Smooth muscle cell (in vitro differentiated cells): ENCODE data around the gene SGSH. TPM values are rescaled to one million over a fixed set of nuclear protein-coding genes. Genes with fewer than 3 reads are reported as not detected.

ENCODE experiments used
- DNase-seq: peaks from one replicate; lab custom pipeline; 2025; ENCODE audit not compliant: unreplicated experiment; lab: John Stamatoyannopoulos, UW
- H2AFZ ChIP-seq: fragments of 200-600 bp; sonication (generic); 2 replicates; pipeline ENCODE4 v1.6.0; 2016; ENCODE audit warnings: antibody characterized with exemption, low read depth, mild to moderate bottlenecking
- H3F3A ChIP-seq: fragments of 200-600 bp; sonication (generic); 2 replicates; pipeline ENCODE4 v1.6.0; 2017; ENCODE audit warnings: antibody characterized with exemption, low read depth
- H3K27ac ChIP-seq: fragments of 200-600 bp; sonication (generic); 2 replicates; pipeline ENCODE4 v1.5.1; 2016; ENCODE audit warnings: low read depth, mild to moderate bottlenecking
- H3K27me3 ChIP-seq: fragments of 200-600 bp; sonication (generic); 2 replicates; pipeline ENCODE4 v1.6.1; 2016; ENCODE audit warnings: low read depth, mild to moderate bottlenecking
- H3K36me3 ChIP-seq: fragments of 200-600 bp; sonication (generic); 2 replicates; pipeline ENCODE4 v1.5.1; 2016; ENCODE audit warnings: low read depth
- H3K4me1 ChIP-seq: fragments of 200-600 bp; sonication (generic); 2 replicates; pipeline ENCODE4 v1.5.1; 2016; ENCODE audit warnings: low read depth
- H3K4me2 ChIP-seq: fragments of 200-600 bp; sonication (generic); 2 replicates; pipeline ENCODE4 v1.6.0; 2016; ENCODE audit warnings: mild to moderate bottlenecking
- H3K4me3 ChIP-seq: fragments of 200-600 bp; sonication (generic); 2 replicates; pipeline ENCODE4 v1.5.1; 2016; ENCODE audit warnings: mild to moderate bottlenecking
- H3K79me2 ChIP-seq: fragments of 200-600 bp; sonication (generic); 2 replicates; pipeline ENCODE4 v1.6.0; 2016; ENCODE audit warnings: low read depth, mild to moderate bottlenecking
- H3K9ac ChIP-seq: fragments of 200-600 bp; sonication (generic); 2 replicates; pipeline ENCODE4 v1.6.0; 2016; ENCODE audit warnings: low read depth
- H3K9me3 ChIP-seq: fragments of 200-600 bp; sonication (generic); replicated peaks from 2 replicates; pipeline ENCODE4 v1.5.1; 2016; ENCODE audit warnings: low read depth
- H4K20me1 ChIP-seq: fragments of 200-600 bp; sonication (generic); 2 replicates; pipeline ENCODE4 v1.6.0; 2016; ENCODE audit warnings: low read depth
- WGBS: methylation state at CpG from one replicate; pipeline ENCODE4 v1.1.7; 2016; ENCODE audit warnings: low lambda C conversion rate; 5-methylcytosine and 5-hydroxymethylcytosine counted together
- polyA plus RNA-seq: library from polyadenylated mRNA; unstranded; fragments of >200 nt; fragmentation: Nextera tagmentation; extraction: Ambion mirVana; gene quantifications from 2 replicates; pipeline ENCODE4 v1.2.1, GENCODE V29; 2016
- total RNA-seq: library from RNA; depleted of rRNA; stranded (reverse); fragments of >200 nt; gene quantifications from 2 replicates; pipeline ENCODE4 v1.2.3, GENCODE V29; 2014
- TF ChIP-seq, protein P1 (sequence below): fragments of 200-600 bp; sonication (generic); IDR thresholded peaks from 2 replicates; pipeline ENCODE4 v1.5.1; 2017; ENCODE audit warnings: borderline replicate concordance, mild to moderate bottlenecking, antibody characterized with exemption; ENCODE audit not compliant: insufficient read depth, poor library complexity, severe bottlenecking

Gene SGSH
- total and polyA plus RNA-seq, 2 experiments from 2014 or later = 5.8 to 29.2 TPM

DNA sequence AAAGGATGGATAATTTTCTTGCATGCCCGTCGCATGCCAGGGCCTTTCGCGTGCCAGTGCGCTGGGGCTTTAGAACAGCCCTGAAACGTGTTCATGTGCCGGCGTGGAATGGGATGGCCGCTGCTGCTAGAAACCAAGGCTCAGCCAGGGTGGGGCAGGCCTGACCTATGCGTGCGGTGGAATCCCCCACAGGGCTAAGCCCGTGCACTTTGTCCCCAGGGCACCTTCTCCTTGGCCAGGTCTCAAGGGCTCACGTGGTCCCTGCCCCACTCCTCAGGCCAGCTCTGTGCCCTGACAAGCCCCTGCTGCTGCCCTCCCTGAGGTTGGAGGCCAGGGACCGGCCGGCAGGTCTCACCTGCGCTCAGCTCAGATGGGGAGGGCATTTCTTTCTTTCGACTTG is 27.4 kb upstream of the SGSH start:
- Histone ChIP-seq H3K27ac (no peak overlapping the region), H3K4me3 (no peak overlapping the region), H3K9ac (no peak overlapping the region), H3K4me1 (no peaks in the 10 kb centered on the region), H3K79me2 (no peaks in the 10 kb centered on the region), H3K27me3 (no peaks in the 10 kb centered on the region), H3K36me3 (no peaks in the 10 kb centered on the region), H3F3A (no peaks in the 10 kb centered on the region), H3K9me3 (no peaks in the 10 kb centered on the region), H3K4me2 (no peak overlapping the region), H4K20me1 (no peaks in the 10 kb centered on the region), H2AFZ (no peak overlapping the region)
- 94% methylated on average over 17 of the region's 17 CpGs for WGBS
- TF ChIP-seq, protein P1, sequence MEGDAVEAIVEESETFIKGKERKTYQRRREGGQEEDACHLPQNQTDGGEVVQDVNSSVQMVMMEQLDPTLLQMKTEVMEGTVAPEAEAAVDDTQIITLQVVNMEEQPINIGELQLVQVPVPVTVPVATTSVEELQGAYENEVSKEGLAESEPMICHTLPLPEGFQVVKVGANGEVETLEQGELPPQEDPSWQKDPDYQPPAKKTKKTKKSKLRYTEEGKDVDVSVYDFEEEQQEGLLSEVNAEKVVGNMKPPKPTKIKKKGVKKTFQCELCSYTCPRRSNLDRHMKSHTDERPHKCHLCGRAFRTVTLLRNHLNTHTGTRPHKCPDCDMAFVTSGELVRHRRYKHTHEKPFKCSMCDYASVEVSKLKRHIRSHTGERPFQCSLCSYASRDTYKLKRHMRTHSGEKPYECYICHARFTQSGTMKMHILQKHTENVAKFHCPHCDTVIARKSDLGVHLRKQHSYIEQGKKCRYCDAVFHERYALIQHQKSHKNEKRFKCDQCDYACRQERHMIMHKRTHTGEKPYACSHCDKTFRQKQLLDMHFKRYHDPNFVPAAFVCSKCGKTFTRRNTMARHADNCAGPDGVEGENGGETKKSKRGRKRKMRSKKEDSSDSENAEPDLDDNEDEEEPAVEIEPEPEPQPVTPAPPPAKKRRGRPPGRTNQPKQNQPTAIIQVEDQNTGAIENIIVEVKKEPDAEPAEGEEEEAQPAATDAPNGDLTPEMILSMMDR = no peak
- DNase-seq = no peak

DNA sequence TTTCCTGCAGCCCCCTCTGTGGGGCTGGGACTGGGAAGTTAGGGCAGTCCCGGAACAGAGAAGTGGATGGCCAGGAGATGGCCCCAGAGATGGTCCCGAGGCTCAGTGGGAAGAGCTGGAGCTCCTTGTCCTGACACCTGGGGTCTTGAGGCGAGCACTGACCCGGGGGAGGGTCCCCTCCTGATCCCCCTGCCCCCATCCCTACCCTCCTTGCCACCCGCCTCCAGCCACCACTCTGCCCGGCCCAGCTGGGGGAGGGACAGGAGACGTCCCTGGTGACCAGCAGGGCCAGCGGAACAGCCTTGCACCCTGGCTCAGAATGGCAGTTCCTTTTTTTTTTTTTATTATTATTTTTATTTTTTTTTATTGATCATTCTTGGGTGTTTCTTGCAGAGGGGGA is 26.6 kb upstream of the SGSH start:
- Histone ChIP-seq H3K9me3 (no peaks in the 10 kb centered on the region), H2AFZ (no peak overlapping the region), H3K4me3 (no peak overlapping the region), H3K9ac (no peak overlapping the region), H4K20me1 (no peaks in the 10 kb centered on the region), H3K27ac (no peak overlapping the region), H3K79me2 (no peaks in the 10 kb centered on the region), H3K4me2 (no peak overlapping the region), H3F3A (no peaks in the 10 kb centered on the region), H3K27me3 (no peaks in the 10 kb centered on the region), H3K36me3 (no peaks in the 10 kb centered on the region), H3K4me1 (no peaks in the 10 kb centered on the region)
- DNase-seq = no peak
- TF ChIP-seq, protein P1 = no peak
- WGBS = 98% methylated on average over 7 of the region's 8 CpGs

DNA sequence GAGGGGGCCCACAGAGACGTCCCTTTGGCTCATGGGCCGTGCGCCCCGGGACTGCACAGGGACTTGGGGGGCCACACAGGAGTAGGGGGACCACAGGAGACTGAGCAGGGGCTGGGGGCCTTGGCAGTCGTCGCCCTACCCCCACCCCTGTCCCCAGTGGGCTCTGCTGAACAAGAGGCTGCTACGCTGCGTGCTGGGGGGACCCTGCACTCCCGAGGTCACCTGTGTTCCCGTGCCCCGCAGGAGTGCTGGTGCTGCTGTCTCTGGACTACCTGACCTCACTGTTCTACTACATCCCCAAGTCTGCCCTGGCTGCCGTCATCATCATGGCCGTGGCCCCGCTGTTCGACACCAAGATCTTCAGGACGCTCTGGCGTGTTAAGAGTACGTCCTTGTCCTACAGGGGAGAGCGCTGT is 26.1 kb upstream of the SGSH start:
- Histone ChIP-seq H3K79me2 (no peaks in the 10 kb centered on the region), H3K9me3 (no peaks in the 10 kb centered on the region), H3F3A (no peaks in the 10 kb centered on the region), H3K27ac (no peak overlapping the region), H4K20me1 (no peaks in the 10 kb centered on the region), H3K36me3 (no peaks in the 10 kb centered on the region), H3K9ac (no peak overlapping the region), H2AFZ (no peak overlapping the region), H3K27me3 (no peaks in the 10 kb centered on the region), H3K4me1 (no peaks in the 10 kb centered on the region), H3K4me2 (no peak overlapping the region), H3K4me3 (no peak overlapping the region)
- 98% methylated on average over 19 of the region's 19 CpGs for WGBS
- TF ChIP-seq, protein P1 = no peak
- no peak for DNase-seq

DNA sequence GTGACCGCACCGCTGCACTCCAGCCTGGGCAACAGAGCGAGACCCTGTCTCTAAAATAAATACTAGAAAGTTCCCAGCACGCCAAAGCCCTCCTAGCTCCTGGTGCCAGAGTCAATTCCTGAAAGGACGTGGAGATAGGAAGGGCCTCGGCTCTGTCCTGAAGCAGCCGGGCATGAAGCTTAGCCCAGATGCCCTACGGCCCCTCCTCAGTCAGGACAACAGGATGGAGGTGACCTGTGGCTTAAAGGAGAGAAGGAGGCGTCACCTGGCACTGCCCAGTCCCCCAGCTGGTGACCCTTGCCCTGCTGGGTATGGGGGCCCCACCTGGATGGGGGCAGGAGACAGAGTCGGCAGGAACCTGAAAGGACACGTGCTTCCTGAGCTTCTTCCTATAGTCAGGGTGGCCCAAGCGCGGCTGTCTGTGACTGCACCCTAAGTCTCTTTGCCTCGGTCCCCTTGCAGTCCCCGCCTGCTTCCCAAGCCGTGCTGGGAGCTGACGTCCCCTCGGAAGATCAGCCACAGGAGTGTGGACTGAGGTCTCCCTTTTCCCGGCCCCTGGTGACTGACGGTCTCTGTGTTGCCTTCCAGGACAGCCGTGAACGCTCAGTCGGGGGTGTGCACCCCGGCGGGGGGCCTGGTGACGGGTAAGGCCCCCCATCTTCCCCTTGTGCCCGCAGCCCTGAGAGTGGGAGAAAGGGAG is 25.6 kb upstream of the SGSH start:
- H3K9me3 ChIP-seq = no peaks in the 10 kb centered on the region
- TF ChIP-seq, protein P1 = no peak
- no peaks in the 10 kb centered on the region for H3F3A ChIP-seq
- no peaks in the 10 kb centered on the region for H4K20me1 ChIP-seq
- no peak overlapping the region for H3K9ac ChIP-seq
- no peak overlapping the region for H3K4me3 ChIP-seq
- no peaks in the 10 kb centered on the region for H3K4me1 ChIP-seq
- 97% methylated on average over 26 of the region's 27 CpGs for WGBS
- H2AFZ ChIP-seq = no peak overlapping the region
- no peaks in the 10 kb centered on the region for H3K27me3 ChIP-seq
- no peak for DNase-seq
- no peak overlapping the region for H3K27ac ChIP-seq
- H3K4me2 ChIP-seq = no peak overlapping the region
- no peaks in the 10 kb centered on the region for H3K79me2 ChIP-seq
- no peaks in the 10 kb centered on the region for H3K36me3 ChIP-seq
